ENCODE data around the gene TMEM202. TPM values are rescaled to one million over a fixed set of nuclear protein-coding genes. Genes with fewer than 3 reads are reported as not detected.
A peak's percentile ranks its signal among the peaks of the same experiment; 100 is the strongest.

Gene TMEM202
- total RNA-seq, 2 donors from 2014 or later, result not detected

GRCh38 chr15:72361176-72361575 lies 36.9 kb upstream of the TMEM202 start:
- no peak for TF ChIP-seq CTCF (IDR thresholded peaks at IDR 0.05)
- ATAC-seq (ENCODE audit: insufficient number of reproducible peaks, low FRiP score, low read depth), result no peak
- no peaks in the 10 kb centered on the region for H3K9me3 ChIP-seq

GRCh38 chr15:72365844-72366243 lies 32.3 kb upstream of the TMEM202 start:
- no peak for TF ChIP-seq CTCF (IDR thresholded peaks at IDR 0.05)
- ATAC-seq (ENCODE audit: insufficient number of reproducible peaks, low FRiP score, low read depth) (no peak), DNase-seq (ENCODE audit: low spot score) (no peak)
- Histone ChIP-seq H3K4me3 (no peak overlapping the region), H3K27ac (no peak overlapping the region), H3K4me1 (ENCODE audit: control insufficient read depth in 1 of 2, low read depth in 2 of 2) (peaks cover 0 to 8% of the 10 kb centered on the region in 2 donors), H3K36me3 (peaks cover 4% of the 10 kb centered on the region), H3K9me3 (no peaks in the 10 kb centered on the region), H3K27me3 (replicated peaks; ENCODE audit: insufficient read depth) (no peaks in the 10 kb centered on the region)

More at GRCh38 chr15:72361176-72361575, 36.9 kb upstream of the TMEM202 start:
- H3K27ac ChIP-seq, result no peak overlapping the region
- no peak overlapping the region for H3K4me3 ChIP-seq
- no peaks in the 10 kb centered on the region for H3K27me3 ChIP-seq (replicated peaks; ENCODE audit: insufficient read depth)
- peaks cover 0 to 4% of the 10 kb centered on the region in 2 donors for H3K4me1 ChIP-seq (ENCODE audit: control insufficient read depth in 1 of 2, low read depth in 2 of 2)
- peaks cover 3% of the 10 kb centered on the region for H3K36me3 ChIP-seq
- no peak for DNase-seq (ENCODE audit: low spot score)

- H3K27me3 ChIP-seq (replicated peaks; ENCODE audit: insufficient read depth), result no peaks in the 10 kb centered on the region
- H3K27ac ChIP-seq, result peak overlapping the region in 1 of 2 donors; percentile 20
- no peaks in the 10 kb centered on the region for H3K9me3 ChIP-seq
- no peak overlapping the region for H3K4me3 ChIP-seq
- no peak for ATAC-seq (ENCODE audit: insufficient number of reproducible peaks, low FRiP score, low read depth)
- peaks cover 8% of the 10 kb centered on the region in 2 donors for H3K4me1 ChIP-seq (ENCODE audit: control insufficient read depth in 1 of 2, low read depth in 2 of 2)
- no peak for TF ChIP-seq CTCF (IDR thresholded peaks at IDR 0.05)
- DNase-seq (ENCODE audit: low spot score), result no peak
- H3K36me3 ChIP-seq, result peaks cover 4% of the 10 kb centered on the region
Observed at GRCh38 chr15:72368325-72368724, 29.8 kb upstream of the TMEM202 start.

- DNase-seq (ENCODE audit: low spot score), result no peak
- no peak for ATAC-seq (ENCODE audit: insufficient number of reproducible peaks, low FRiP score, low read depth)
- Histone ChIP-seq H3K4me1 (ENCODE audit: control insufficient read depth in 1 of 2, low read depth in 2 of 2) (peaks cover 8 to 12% of the 10 kb centered on the region in 2 donors), H3K4me3 (no peak overlapping the region), H3K36me3 (peaks cover 4% of the 10 kb centered on the region), H3K27me3 (replicated peaks; ENCODE audit: insufficient read depth) (no peaks in the 10 kb centered on the region), H3K27ac (peak overlapping the region in 1 of 2 donors; percentile 20), H3K9me3 (no peaks in the 10 kb centered on the region)
- TF ChIP-seq CTCF (IDR thresholded peaks at IDR 0.05), result no peak
Observed at GRCh38 chr15:72368899-72369298, 29.2 kb upstream of the TMEM202 start.

- no peaks in the 10 kb centered on the region for H3K27me3 ChIP-seq (replicated peaks; ENCODE audit: insufficient read depth)
- no peak for DNase-seq (ENCODE audit: low spot score)
- H3K4me1 ChIP-seq (ENCODE audit: control insufficient read depth in 1 of 2, low read depth in 2 of 2), result peaks cover 15 to 16% of the 10 kb centered on the region in 2 donors
- TF ChIP-seq CTCF (IDR thresholded peaks at IDR 0.05), result no peak
- ATAC-seq (ENCODE audit: insufficient number of reproducible peaks, low FRiP score, low read depth), result no peak
- H3K9me3 ChIP-seq, result no peaks in the 10 kb centered on the region
- H3K4me3 ChIP-seq, result no peak overlapping the region
- H3K27ac ChIP-seq, result no peak overlapping the region
- peaks cover 4% of the 10 kb centered on the region for H3K36me3 ChIP-seq
Observed at GRCh38 chr15:72369964-72370363, 28.1 kb upstream of the TMEM202 start.
